ENCODE results near the gene NHS. TPM values are rescaled to one million over a fixed set of nuclear protein-coding genes. Genes with fewer than 3 reads are reported as not detected.
"Not testable (repeated sequence)": the region's sequence is repeated elsewhere in the genome, so short reads cannot be mapped to it uniquely, and the experiment has no call there.

NHS gene
- total RNA-seq, 2 experiments from 2014 or later = 0.54 to 1.2 TPM

DNA sequence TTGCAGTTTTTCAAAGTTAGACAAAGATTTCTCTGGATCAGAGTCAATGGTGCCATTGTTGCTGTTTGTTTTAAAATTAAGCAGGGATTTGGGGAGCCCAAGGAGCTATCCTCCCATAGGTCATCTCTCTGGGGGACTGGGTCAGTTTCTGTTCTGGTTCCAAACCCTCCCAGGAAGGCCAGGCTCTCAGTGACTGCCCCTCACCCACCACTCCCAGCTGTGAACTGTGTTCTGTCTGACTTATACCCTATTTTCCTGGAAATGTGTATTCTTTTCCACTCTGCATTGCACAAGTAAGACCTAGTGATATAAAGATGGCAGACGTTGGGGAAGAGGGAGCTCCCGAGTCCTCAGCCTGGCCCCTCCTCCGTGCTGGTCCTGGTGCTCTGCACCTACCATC is 65.8 kb downstream of the NHS start:
- Mint-ChIP-seq H3K4me1 (no peaks in the 10 kb centered on the region), H3K4me3 (no peak overlapping the region), H3K27me3 (peaks cover 2% of the 10 kb centered on the region), H3K27ac (no peak overlapping the region), H3K36me3 (ENCODE audit: low read depth) (no peaks in the 10 kb centered on the region), H3K9me3 (no peaks in the 10 kb centered on the region)
- no peak for DNase-seq
- ChIA-PET POLR2A (no interaction called here), CTCF (no interaction called here)

DNA sequence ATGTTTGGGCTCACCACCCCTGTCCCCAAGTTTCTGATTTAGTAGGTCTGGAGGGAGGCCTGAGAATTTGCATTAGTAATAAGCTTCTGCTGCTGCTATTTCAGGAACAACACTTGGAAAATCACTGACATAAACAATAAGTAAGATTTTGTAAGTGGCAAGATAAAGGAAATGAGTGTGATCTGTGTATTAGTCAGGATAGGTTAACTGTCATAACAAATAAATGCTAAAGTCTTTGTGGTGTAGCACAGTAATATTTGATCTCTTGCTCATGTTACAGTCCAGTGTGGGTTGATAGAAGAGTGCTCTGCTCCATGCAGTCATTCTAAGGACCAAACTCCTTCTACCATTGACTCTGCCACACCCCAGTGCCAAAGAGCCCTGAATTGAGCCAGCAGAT is 67.0 kb downstream of the NHS start:
- ChIA-PET CTCF (no interaction called here), POLR2A (no interaction called here)
- H3K27me3 Mint-ChIP-seq = peaks cover 2% of the 10 kb centered on the region
- H3K36me3 Mint-ChIP-seq (ENCODE audit: low read depth) = no peaks in the 10 kb centered on the region
- no peak for DNase-seq
- no peak overlapping the region for H3K27ac Mint-ChIP-seq
- no peak overlapping the region for H3K4me3 Mint-ChIP-seq
- no peaks in the 10 kb centered on the region for H3K4me1 Mint-ChIP-seq
- no peaks in the 10 kb centered on the region for H3K9me3 Mint-ChIP-seq

DNA sequence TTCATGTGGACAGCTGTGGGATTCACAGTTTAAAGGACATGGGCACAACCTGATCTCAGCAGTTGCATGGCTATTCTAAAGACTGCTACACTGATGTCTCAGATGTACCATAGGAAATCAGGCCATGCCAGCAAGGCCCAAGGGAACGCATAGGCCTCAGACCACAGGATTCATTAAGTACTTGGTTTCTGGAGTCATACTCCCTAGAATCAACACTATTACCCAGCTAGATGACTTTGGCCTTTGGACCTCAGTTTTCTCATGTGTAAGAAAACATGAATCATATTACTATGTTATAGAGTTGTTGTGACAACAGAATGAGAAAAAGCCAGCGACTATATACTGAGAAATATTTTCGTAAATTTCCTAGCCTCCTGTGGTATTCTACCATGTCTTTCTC is 67.9 kb downstream of the NHS start:
- H3K9me3 Mint-ChIP-seq = no peaks in the 10 kb centered on the region
- no peaks in the 10 kb centered on the region for H3K4me1 Mint-ChIP-seq
- DNase-seq = no peak
- no peaks in the 10 kb centered on the region for H3K36me3 Mint-ChIP-seq (ENCODE audit: low read depth)
- H3K4me3 Mint-ChIP-seq = no peak overlapping the region
- H3K27ac Mint-ChIP-seq = no peak overlapping the region
- ChIA-PET CTCF (no interaction called here), POLR2A (no interaction called here)
- H3K27me3 Mint-ChIP-seq = peaks cover 2% of the 10 kb centered on the region

DNA sequence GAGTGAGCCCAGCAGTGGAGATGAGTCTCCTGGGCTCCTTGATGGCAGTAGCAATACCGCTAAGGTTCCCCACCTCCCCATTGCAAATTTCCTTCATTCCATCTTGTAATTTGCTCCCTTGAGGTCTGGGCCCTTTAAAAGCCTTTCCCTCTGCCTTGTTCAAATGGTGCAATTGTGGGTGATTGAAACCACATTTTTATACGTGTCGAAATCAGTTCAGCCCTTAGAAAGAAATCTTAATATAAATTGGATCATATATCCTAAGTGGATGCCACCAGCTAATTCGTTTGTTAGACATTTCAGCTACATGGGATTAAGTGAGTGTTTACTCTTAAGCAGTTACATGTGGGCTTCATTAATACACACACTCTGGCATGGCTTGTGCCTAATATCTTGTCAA is 68.6 kb downstream of the NHS start:
- Mint-ChIP-seq H3K4me3 (no peak overlapping the region), H3K9me3 (no peaks in the 10 kb centered on the region), H3K4me1 (no peaks in the 10 kb centered on the region), H3K27me3 (peaks cover 2% of the 10 kb centered on the region), H3K27ac (no peak overlapping the region), H3K36me3 (ENCODE audit: low read depth) (no peaks in the 10 kb centered on the region)
- ChIA-PET CTCF (no interaction called here), POLR2A (no interaction called here)
- no peak for DNase-seq

DNA sequence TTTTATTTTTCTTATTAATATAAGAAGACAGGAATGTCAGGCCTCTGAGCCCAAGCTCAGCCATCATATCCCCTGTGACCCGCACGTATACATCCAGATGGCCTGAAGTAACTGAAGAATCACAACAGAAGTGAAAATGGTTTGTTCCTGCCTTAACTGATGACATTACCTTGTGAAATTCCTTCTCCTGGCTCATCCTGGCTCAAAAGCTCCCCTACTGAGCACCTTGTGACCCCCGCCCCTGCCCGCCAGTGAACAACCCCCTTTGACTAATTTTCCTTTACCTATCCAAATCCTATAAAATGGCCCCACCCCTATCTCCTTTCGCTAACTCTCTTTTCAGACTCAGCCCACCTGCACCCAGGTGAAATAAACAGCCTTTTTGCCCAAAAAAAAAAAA is 71.3 kb downstream of the NHS start:
- H3K9me3 Mint-ChIP-seq; H3K27me3 Mint-ChIP-seq; CTCF ChIA-PET; H3K4me1 Mint-ChIP-seq; H3K4me3 Mint-ChIP-seq; POLR2A ChIA-PET; H3K27ac Mint-ChIP-seq; H3K36me3 Mint-ChIP-seq (ENCODE audit: low read depth); DNase-seq: not testable (repeated sequence)

DNA sequence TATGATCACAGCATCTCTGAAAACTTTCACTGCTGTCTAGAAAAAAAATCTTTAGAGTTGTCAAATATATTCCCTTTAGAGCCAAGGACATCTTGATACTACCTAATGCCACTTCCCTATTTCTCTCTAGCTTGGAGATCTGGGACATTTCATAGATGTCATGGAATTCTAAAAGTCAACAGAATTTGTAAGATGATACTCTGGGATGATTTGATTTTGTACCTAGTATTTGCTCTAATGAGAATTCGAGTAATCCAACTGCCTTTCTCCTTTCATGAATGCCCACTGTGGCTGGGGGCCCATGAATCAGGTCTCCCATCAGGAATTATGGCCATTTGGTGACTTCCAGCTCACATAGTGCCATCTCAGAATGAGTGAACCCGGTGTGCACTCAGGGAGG is 73.2 kb downstream of the NHS start:
- ChIA-PET POLR2A (no interaction called here), CTCF (no interaction called here)
- Mint-ChIP-seq H3K9me3 (no peaks in the 10 kb centered on the region), H3K27me3 (peaks cover 2% of the 10 kb centered on the region), H3K4me1 (no peaks in the 10 kb centered on the region), H3K27ac (no peak overlapping the region), H3K36me3 (ENCODE audit: low read depth) (no peaks in the 10 kb centered on the region), H3K4me3 (no peak overlapping the region)
- DNase-seq = no peak

DNA sequence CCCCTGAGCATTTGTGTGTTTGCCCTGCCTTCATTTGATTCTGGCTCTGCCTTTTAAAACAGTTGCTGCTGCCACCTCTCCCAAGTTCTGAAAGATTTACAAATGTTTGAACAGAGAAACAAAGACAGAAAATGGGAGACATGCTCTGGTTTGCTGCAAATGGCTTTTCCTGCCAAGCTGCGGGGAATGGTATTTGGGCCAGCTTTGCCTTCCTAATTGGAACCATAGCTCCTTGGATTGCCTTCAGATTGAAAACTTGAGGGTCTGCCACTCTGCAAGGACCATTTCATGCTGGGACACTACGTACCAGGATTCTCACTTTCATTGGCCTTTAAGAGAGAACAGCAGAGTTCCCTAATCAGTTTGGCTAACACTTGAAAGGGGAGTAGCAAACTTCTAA is 74.9 kb downstream of the NHS start:
- ChIA-PET POLR2A (no interaction called here), CTCF (interaction anchor here (0.6 kb wide), 1 partner anchor 72 kb away, joined by 3 read pairs; no protein-coding TSS in a partner anchor)
- no peak for DNase-seq
- no peak overlapping the region for H3K4me3 Mint-ChIP-seq
- H3K4me1 Mint-ChIP-seq = no peaks in the 10 kb centered on the region
- no peaks in the 10 kb centered on the region for H3K36me3 Mint-ChIP-seq (ENCODE audit: low read depth)
- no peaks in the 10 kb centered on the region for H3K9me3 Mint-ChIP-seq
- H3K27me3 Mint-ChIP-seq = peaks cover 1% of the 10 kb centered on the region
- no peak overlapping the region for H3K27ac Mint-ChIP-seq

DNA sequence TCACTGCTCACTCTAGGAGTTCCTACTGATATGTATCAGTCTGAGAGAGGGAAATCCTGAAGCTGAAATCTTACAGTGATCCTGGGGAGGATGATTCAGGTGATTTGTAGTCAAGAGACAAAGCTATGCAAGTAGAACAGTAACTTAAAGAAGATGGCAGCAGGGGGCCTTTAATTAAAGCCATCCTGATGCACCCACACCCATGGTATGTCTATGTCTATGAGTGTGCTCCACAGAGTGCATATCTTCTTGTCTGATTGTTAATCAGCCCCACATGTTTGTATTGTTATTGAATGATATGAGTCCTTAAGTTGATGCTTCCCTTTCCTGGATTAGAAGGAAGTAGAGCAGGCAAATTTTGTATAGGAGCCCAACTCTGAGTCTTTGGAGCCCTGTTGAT is 78.8 kb downstream of the NHS start:
- ChIA-PET POLR2A (no interaction called here), CTCF (interaction anchor here (0.6 kb wide), 1 partner anchor 17 kb away, joined by 3 read pairs; no protein-coding TSS in a partner anchor)
- H3K4me1 Mint-ChIP-seq = no peaks in the 10 kb centered on the region
- no peaks in the 10 kb centered on the region for H3K9me3 Mint-ChIP-seq
- H3K4me3 Mint-ChIP-seq = no peak overlapping the region
- no peaks in the 10 kb centered on the region for H3K27me3 Mint-ChIP-seq
- DNase-seq = no peak
- H3K27ac Mint-ChIP-seq = no peak overlapping the region
- no peaks in the 10 kb centered on the region for H3K36me3 Mint-ChIP-seq (ENCODE audit: low read depth)

DNA sequence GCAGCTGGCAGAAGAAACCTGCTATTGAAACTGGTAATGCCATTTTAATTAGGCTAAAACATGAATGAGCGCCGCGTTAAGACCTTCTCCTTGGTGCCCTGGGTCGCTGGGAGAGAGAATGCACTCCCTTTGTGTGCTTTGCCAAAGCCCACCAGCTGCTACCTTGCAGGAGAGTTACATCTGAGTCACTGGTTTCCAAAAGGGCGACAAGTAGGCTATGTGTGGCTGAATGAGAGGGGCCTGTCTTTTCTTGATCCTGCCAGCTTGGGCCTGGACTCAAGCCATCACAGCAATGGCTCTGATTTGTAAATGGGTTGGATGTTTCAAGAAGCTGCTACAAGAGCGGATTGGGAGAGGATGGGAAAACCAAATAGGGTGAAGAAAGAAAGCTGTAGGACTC is 81.5 kb downstream of the NHS start:
- CTCF ChIA-PET = no interaction called here
- no peak overlapping the region for H3K27ac Mint-ChIP-seq
- no peak overlapping the region for H3K4me3 Mint-ChIP-seq
- no peak for DNase-seq
- POLR2A ChIA-PET = no interaction called here
- no peaks in the 10 kb centered on the region for H3K9me3 Mint-ChIP-seq
- no peaks in the 10 kb centered on the region for H3K4me1 Mint-ChIP-seq
- H3K27me3 Mint-ChIP-seq = no peaks in the 10 kb centered on the region
- no peaks in the 10 kb centered on the region for H3K36me3 Mint-ChIP-seq (ENCODE audit: low read depth)

DNA sequence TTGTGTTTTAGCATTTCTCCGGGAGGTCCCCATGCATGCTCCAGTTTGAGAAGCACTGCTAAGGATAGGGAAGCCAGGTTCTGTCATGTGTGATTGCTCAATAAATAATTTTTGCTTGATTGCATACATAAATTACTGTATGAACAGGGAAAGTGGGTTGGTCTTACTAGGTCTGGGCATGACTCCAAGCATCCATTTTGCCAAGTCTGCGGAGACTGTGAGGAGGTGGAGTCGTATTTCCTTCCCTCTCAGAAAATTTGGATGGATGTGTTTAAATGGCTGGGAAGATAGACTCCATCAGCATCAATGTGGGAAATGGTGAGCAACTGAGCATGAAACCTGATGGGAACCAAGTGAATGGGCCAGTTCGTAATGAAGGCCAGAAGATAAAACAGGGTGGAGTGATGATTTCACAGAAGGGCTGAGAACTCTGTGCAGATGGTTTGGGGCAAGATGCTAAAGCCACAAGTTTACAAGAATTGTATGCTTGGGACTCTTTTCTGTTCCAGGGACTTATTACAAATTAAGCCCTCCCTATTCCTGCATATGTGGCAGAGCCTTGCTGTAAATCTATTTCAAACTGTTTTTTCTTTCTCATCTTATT is 84.1 kb downstream of the NHS start:
- H3K9me3 Mint-ChIP-seq = no peaks in the 10 kb centered on the region
- POLR2A ChIA-PET = no interaction called here
- no peaks in the 10 kb centered on the region for H3K27me3 Mint-ChIP-seq
- H3K4me3 Mint-ChIP-seq = no peak overlapping the region
- H3K4me1 Mint-ChIP-seq = no peaks in the 10 kb centered on the region
- no peak for DNase-seq
- H3K27ac Mint-ChIP-seq = no peak overlapping the region
- no peaks in the 10 kb centered on the region for H3K36me3 Mint-ChIP-seq (ENCODE audit: low read depth)
- CTCF ChIA-PET = no interaction called here

DNA sequence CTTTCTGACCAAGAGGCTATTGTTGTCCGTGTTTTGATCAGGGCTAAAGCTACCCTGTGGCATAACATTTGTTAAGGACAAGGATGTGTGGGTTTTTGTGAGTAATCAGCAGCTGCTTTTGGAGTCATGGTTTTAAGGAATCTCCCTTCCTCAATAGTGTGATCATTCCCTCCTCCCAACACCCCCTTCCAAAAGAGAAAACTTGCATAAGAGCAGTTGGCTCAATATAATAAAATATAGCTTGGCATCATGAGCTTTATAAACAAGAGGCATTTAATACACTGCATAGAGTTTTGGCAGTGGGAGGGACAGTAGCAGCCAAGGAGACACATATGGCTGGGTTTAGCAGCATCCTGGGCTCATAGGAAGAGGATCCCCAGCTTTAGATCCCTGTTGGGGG is 84.7 kb downstream of the NHS start:
- Mint-ChIP-seq H3K4me3 (no peak overlapping the region), H3K27me3 (no peaks in the 10 kb centered on the region), H3K27ac (no peak overlapping the region), H3K9me3 (no peaks in the 10 kb centered on the region), H3K4me1 (no peaks in the 10 kb centered on the region), H3K36me3 (ENCODE audit: low read depth) (no peaks in the 10 kb centered on the region)
- ChIA-PET CTCF (no interaction called here), POLR2A (no interaction called here)
- no peak for DNase-seq

DNA sequence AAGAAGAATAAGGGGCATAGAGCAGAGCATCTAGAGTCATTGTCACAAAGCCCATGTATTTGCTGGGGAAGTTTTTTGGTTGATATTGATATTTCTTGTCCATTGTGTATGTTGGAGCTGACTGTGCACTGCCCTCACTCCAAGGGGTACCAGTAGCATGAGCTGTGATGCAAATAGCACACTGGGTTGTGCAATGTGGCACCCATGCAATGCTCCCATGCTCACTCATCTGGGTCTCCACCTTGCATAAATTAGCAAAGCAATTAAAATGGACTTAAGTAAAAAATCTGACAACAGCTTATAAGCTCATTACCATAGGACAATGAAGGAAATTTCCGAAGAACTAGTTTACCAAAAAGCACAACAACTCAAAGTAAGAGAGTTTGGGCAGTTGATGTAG is 87.9 kb downstream of the NHS start:
- no peaks in the 10 kb centered on the region for H3K27me3 Mint-ChIP-seq
- H3K36me3 Mint-ChIP-seq (ENCODE audit: low read depth) = no peaks in the 10 kb centered on the region
- no peak for DNase-seq
- H3K9me3 Mint-ChIP-seq = no peaks in the 10 kb centered on the region
- ChIA-PET CTCF (no interaction called here), POLR2A (no interaction called here)
- H3K27ac Mint-ChIP-seq = no peak overlapping the region
- no peaks in the 10 kb centered on the region for H3K4me1 Mint-ChIP-seq
- no peak overlapping the region for H3K4me3 Mint-ChIP-seq

DNA sequence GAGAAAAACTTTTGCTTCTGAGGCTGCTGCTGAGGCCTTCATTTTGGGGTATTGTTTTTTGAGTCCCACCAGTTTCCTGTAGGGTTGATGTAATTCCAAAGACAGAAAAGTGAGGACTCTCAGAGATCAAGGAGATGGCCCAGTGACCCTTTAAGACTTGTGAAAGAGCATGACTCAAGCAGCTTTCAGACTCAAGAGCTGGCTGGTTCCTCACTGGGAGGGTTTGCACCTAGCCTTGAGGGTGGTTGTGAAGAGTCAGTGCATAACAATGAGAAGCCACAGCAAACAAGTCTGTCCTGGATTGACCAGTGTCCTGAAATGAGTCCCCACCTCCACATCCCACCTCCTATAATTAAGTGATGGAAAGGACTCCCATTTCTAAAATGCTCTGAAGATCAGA is 89.2 kb downstream of the NHS start:
- CTCF ChIA-PET = no interaction called here
- H3K4me1 Mint-ChIP-seq = no peaks in the 10 kb centered on the region
- H3K36me3 Mint-ChIP-seq (ENCODE audit: low read depth) = no peaks in the 10 kb centered on the region
- POLR2A ChIA-PET = no interaction called here
- no peak overlapping the region for H3K27ac Mint-ChIP-seq
- no peaks in the 10 kb centered on the region for H3K9me3 Mint-ChIP-seq
- H3K27me3 Mint-ChIP-seq = no peaks in the 10 kb centered on the region
- DNase-seq = no peak
- no peak overlapping the region for H3K4me3 Mint-ChIP-seq

DNA sequence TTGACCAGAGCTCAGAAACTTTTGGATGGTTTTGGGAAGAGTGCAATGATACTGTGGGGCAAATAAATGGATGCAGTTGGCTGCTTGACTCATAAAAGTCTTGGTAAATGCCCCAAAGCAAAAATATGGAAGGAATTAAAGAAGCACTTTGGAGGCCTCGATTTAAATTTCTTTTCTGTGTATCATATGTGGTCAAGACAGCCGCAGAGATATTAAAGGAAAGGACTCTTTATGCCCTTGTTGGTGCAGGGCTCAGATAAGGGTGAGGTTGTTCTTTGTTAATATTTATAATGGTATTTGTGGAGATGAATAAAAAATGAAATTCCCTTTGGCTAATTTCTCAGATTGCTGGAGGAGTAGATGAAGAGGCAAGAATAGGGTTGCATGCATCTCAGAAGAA is 90.2 kb downstream of the NHS start:
- ChIA-PET POLR2A (no interaction called here), CTCF (interaction anchor here (1.2 kb wide), 1 partner anchor 21 kb away, joined by 3 read pairs; no protein-coding TSS in a partner anchor)
- H3K9me3 Mint-ChIP-seq = no peaks in the 10 kb centered on the region
- no peak overlapping the region for H3K27ac Mint-ChIP-seq
- H3K4me1 Mint-ChIP-seq = no peaks in the 10 kb centered on the region
- DNase-seq = no peak
- no peaks in the 10 kb centered on the region for H3K27me3 Mint-ChIP-seq
- no peak overlapping the region for H3K4me3 Mint-ChIP-seq
- H3K36me3 Mint-ChIP-seq (ENCODE audit: low read depth) = no peaks in the 10 kb centered on the region

All from activated CD4-positive, alpha-beta T cell treated with anti-CD3 and anti-CD28 coated beads, Interleukin-2, amount 10 ng/mL, durations not matched to agents 7 days and 5 days (primary cell).